Spinal cord (tissue), 10 donors: ENCODE measurements around the gene UMAD1. TPM values are rescaled to one million over a fixed set of nuclear protein-coding genes. Genes with fewer than 3 reads are reported as not detected.

Experiments
- DNase-seq, 6 donors: peaks; one replicate each; pipeline versions ENCODE4 v3.0.0 to v3.0.0-alpha.2; 2013 to 2015; ENCODE audit warnings: low spot score in 6 of 6, low read depth in 4 of 6
- H3K27ac ChIP-seq: one replicate; pipeline ENCODE4 v1.5.1; 2013; ENCODE audit warnings: low read depth, low read length, control low read depth
- H3K27me3 ChIP-seq: one replicate; pipeline ENCODE4 v1.6.1; 2013; ENCODE audit warnings: low read length; ENCODE audit not compliant: control insufficient read depth, insufficient read depth
- H3K36me3 ChIP-seq: one replicate; pipeline ENCODE4 v1.6.1; 2013; ENCODE audit warnings: low read length; ENCODE audit not compliant: control insufficient read depth, insufficient read depth
- H3K4me1 ChIP-seq: one replicate; pipeline ENCODE4 v1.6.1; 2013; ENCODE audit warnings: low read length; ENCODE audit not compliant: control insufficient read depth, insufficient read depth
- H3K4me3 ChIP-seq: one replicate; pipeline ENCODE4 v1.5.1; 2013; ENCODE audit warnings: low read depth, low read length, control low read depth
- H3K9me3 ChIP-seq: one replicate; pipeline ENCODE4 v1.6.1; 2013; ENCODE audit warnings: low read length; ENCODE audit not compliant: control insufficient read depth, insufficient read depth
- WGBS: methylation state at CpG from one replicate; pipeline ENCODE4 v1.1.5; 2013; ENCODE audit warnings: missing lambda C conversion rate; ENCODE audit not compliant: insufficient coverage; 5-methylcytosine and 5-hydroxymethylcytosine counted together
- polyA plus RNA-seq, 2 donors: library from polyadenylated mRNA; unstranded; fragments of 120-200 nt; gene quantifications; one replicate each; pipeline ENCODE4 v1.2.1, GENCODE V29; 2013; ENCODE audit not compliant: insufficient read length in 2 of 2
- total RNA-seq, 2 donors: library from RNA; depleted of rRNA in 1 of 2; stranded (reverse); fragments of 120-200 nt in 1 of 2; fragments of >200 nt in 1 of 2; gene quantifications; one replicate each; pipeline versions ENCODE4 v1.2.3 to v1.2.4, GENCODE V29; 2013 to 2014
- donor health status: healthy.

The UMAD1 gene
- total and polyA plus RNA-seq, 4 donors = 12.9 to 18.1 (median 14.7) TPM

- 69% methylated on average over 2 of the region's 5 CpGs for whole genome bisulfite sequencing
- Histone ChIP-seq H3K36me3 (no peaks in the 10 kb centered on the region), H3K4me3 (no peak overlapping the region), H3K4me1 (no peaks in the 10 kb centered on the region), H3K9me3 (peaks cover 1% of the 10 kb centered on the region), H3K27ac (no peak overlapping the region), H3K27me3 (no peaks in the 10 kb centered on the region)
- DNase-seq = peak in 1 of 6 donors; percentile 37
Observed at GRCh38 chr7:7682861-7683260, 42.3 kb downstream of the UMAD1 start.

- Histone ChIP-seq H3K9me3 (no peaks in the 10 kb centered on the region), H3K27me3 (no peaks in the 10 kb centered on the region), H3K36me3 (no peaks in the 10 kb centered on the region), H3K27ac (no peak overlapping the region), H3K4me1 (no peaks in the 10 kb centered on the region), H3K4me3 (no peak overlapping the region)
- WGBS = no CpG with 5 or more reads among the region's 2 CpGs
- no peak for DNase-seq
Observed at GRCh38 chr7:7686811-7687508, 46.4 kb downstream of the UMAD1 start.

- Histone ChIP-seq H3K27ac (no peak overlapping the region), H3K36me3 (no peaks in the 10 kb centered on the region), H3K9me3 (no peaks in the 10 kb centered on the region), H3K27me3 (no peaks in the 10 kb centered on the region), H3K4me3 (no peak overlapping the region), H3K4me1 (no peaks in the 10 kb centered on the region)
- WGBS = no CpG with 5 or more reads among the region's 1 CpG
- DNase-seq = no peak
Observed at GRCh38 chr7:7687800-7688199, 47.2 kb downstream of the UMAD1 start.

GRCh38 chr7:7688310-7688709, 47.8 kb downstream of the UMAD1 start:
- 67% methylated on average over 1 of the region's 6 CpGs for WGBS
- Histone ChIP-seq H3K36me3 (no peaks in the 10 kb centered on the region), H3K9me3 (no peaks in the 10 kb centered on the region), H3K27ac (no peak overlapping the region), H3K4me3 (no peak overlapping the region), H3K27me3 (no peaks in the 10 kb centered on the region), H3K4me1 (no peaks in the 10 kb centered on the region)
- no peak for DNase-seq

- H3K27ac ChIP-seq = no peak overlapping the region
- H3K9me3 ChIP-seq = no peaks in the 10 kb centered on the region
- H3K4me1 ChIP-seq = no peaks in the 10 kb centered on the region
- no peaks in the 10 kb centered on the region for H3K27me3 ChIP-seq
- WGBS = 90% methylated on average over 4 of the region's 4 CpGs
- no peaks in the 10 kb centered on the region for H3K36me3 ChIP-seq
- H3K4me3 ChIP-seq = no peak overlapping the region
- DNase-seq = no peak
Observed at GRCh38 chr7:7688956-7689355, 48.4 kb downstream of the UMAD1 start.

GRCh38 chr7:7693881-7694280, 53.3 kb downstream of the UMAD1 start:
- no peaks in the 10 kb centered on the region for H3K27me3 ChIP-seq

GRCh38 chr7:7694542-7694941, 54.0 kb downstream of the UMAD1 start:
- Histone ChIP-seq H3K4me3 (no peak overlapping the region), H3K36me3 (no peaks in the 10 kb centered on the region), H3K27me3 (no peaks in the 10 kb centered on the region), H3K9me3 (no peaks in the 10 kb centered on the region), H3K27ac (peak overlapping the region; percentile 33), H3K4me1 (peaks cover 3% of the 10 kb centered on the region)
- no peak for DNase-seq
- WGBS = no CpG with 5 or more reads among the region's 3 CpGs

More at GRCh38 chr7:7693881-7694280, 53.3 kb downstream of the UMAD1 start:
- no peak for DNase-seq
- H3K4me1 ChIP-seq = peaks cover 3% of the 10 kb centered on the region
- H3K27ac ChIP-seq = no peak overlapping the region
- H3K9me3 ChIP-seq = no peaks in the 10 kb centered on the region
- H3K4me3 ChIP-seq = no peak overlapping the region
- H3K36me3 ChIP-seq = no peaks in the 10 kb centered on the region

GRCh38 chr7:7695111-7695817, 54.7 kb downstream of the UMAD1 start:
- Histone ChIP-seq H3K27me3 (no peaks in the 10 kb centered on the region), H3K4me1 (peaks cover 3% of the 10 kb centered on the region), H3K27ac (peak overlapping the region; percentile 33), H3K9me3 (no peaks in the 10 kb centered on the region), H3K4me3 (no peak overlapping the region), H3K36me3 (no peaks in the 10 kb centered on the region)
- 63% methylated on average over 2 of the region's 5 CpGs for WGBS
- peak in 3 of 6 donors; percentile 31 to 70 (median 43) for DNase-seq

GRCh38 chr7:7696458-7697119, 56.0 kb downstream of the UMAD1 start:
- peak overlapping the region; percentile 40 for H3K27ac ChIP-seq
- no peak overlapping the region for H3K4me3 ChIP-seq
- no peak for DNase-seq
- peaks cover 3% of the 10 kb centered on the region for H3K4me1 ChIP-seq
- WGBS = 72% methylated on average over 2 of the region's 3 CpGs
- no peaks in the 10 kb centered on the region for H3K9me3 ChIP-seq
- H3K36me3 ChIP-seq = no peaks in the 10 kb centered on the region
- H3K27me3 ChIP-seq = no peaks in the 10 kb centered on the region
